GM12878 (cell line): ENCODE measurements around the gene CR1. TPM values are rescaled to one million over a fixed set of nuclear protein-coding genes. Genes with fewer than 3 reads are reported as not detected.

Source experiments
- ATAC-seq: fragments of 200-7000 bp; cut with Tn5 transposase; 3 replicates; pipeline ENCODE4 v1.9.1; 2020; ENCODE audit warnings: mild to moderate bottlenecking, moderate library complexity
- BruUV-seq: library from RNA; stranded (reverse); fragments of 400-500 nt; replicated peaks from 2 replicates; lab custom pipeline; 2021; lab: Mats Ljungman, UMichigan
- CTCF ChIA-PET: fragments of 300-600 bp; sonication (Branson Sonifier 250); formaldehyde crosslinking; extraction: SDS; loops from one replicate; lab custom pipeline; 2021; ENCODE audit warnings: inconsistent platforms; lab: Yijun Ruan, JAX
- POLR2A ChIA-PET: fragments of 350-600 bp; formaldehyde crosslinking; extraction: SDS; loops from one replicate; lab custom pipeline; 2021; ENCODE audit warnings: inconsistent platforms; lab: Charles Lee
- RAD21 ChIA-PET: fragments of 300-600 bp; sonication (Branson Sonifier 250); formaldehyde crosslinking; loops from one replicate; lab custom pipeline; 2023; ENCODE audit warnings: antibody characterized with exemption; ENCODE audit not compliant: unreplicated experiment; lab: Charles Lee
- SMC1A ChIA-PET: fragments of 300-600 bp; sonication (Branson Sonifier 250); formaldehyde crosslinking; loops from one replicate; lab custom pipeline; 2023; ENCODE audit not compliant: unreplicated experiment, uncharacterized antibody; lab: Charles Lee
- DNase-seq: peaks from one replicate; pipeline ENCODE4 v3.0.0-alpha.2; 2011; ENCODE audit warnings: low read depth, low spot score
- FAIRE-seq: peaks from 3 replicates; lab custom pipeline; 2011; peaks lifted over from hg19 to GRCh38; lab: Jason Lieb, UNC
- H2AFZ ChIP-seq: 2 replicates; pipeline ENCODE4 v1.6.0; 2011; ENCODE audit warnings: low read depth, low read length, control low read depth; ENCODE audit not compliant: control insufficient read depth
- H3K27ac ChIP-seq: 2 replicates; pipeline ENCODE4 v1.5.1; 2011; ENCODE audit warnings: control low read depth; ENCODE audit not compliant: control insufficient read depth, insufficient read depth
- H3K27me3 ChIP-seq, 2 experiments: replicated peaks in 1 of 2; 2 replicates each; pipeline versions ENCODE4 v1.6.0 to v1.6.1; 2011; ENCODE audit warnings: low read length in 1 of 2; ENCODE audit not compliant: control insufficient read depth in 2 of 2, insufficient read depth in 2 of 2
- H3K36me3 ChIP-seq, 2 experiments: 2 replicates each; pipeline ENCODE4 v1.5.1; 2011; ENCODE audit warnings: low read length in 1 of 2; ENCODE audit not compliant: control insufficient read depth in 2 of 2, insufficient read depth in 2 of 2
- H3K4me1 ChIP-seq: 2 replicates; pipeline ENCODE4 v1.6.1; 2011; ENCODE audit warnings: mild to moderate bottlenecking, low read length, moderate library complexity, mixed read lengths; ENCODE audit not compliant: control insufficient read depth, insufficient read depth
- H3K4me2 ChIP-seq: 2 replicates; pipeline ENCODE4 v1.6.0; 2011; ENCODE audit warnings: control low read depth; ENCODE audit not compliant: control insufficient read depth, insufficient read depth
- H3K4me3 ChIP-seq: fragments of 200-600 bp; sonication (generic); 2 replicates; pipeline ENCODE4 v1.5.1; 2016
- H3K79me2 ChIP-seq: 2 replicates; pipeline ENCODE4 v1.6.0; 2011; ENCODE audit warnings: low read length; ENCODE audit not compliant: control insufficient read depth, insufficient read depth
- H3K9ac ChIP-seq: 2 replicates; pipeline ENCODE4 v1.8.0; 2011; ENCODE audit warnings: low read length, control low read depth, mixed read lengths; ENCODE audit not compliant: control insufficient read depth, insufficient read depth
- H3K9me3 ChIP-seq: replicated peaks from 3 replicates; pipeline ENCODE4 v1.5.1; 2011; ENCODE audit warnings: mild to moderate bottlenecking, low read length; ENCODE audit not compliant: control insufficient read depth, insufficient read depth
- H4K20me1 ChIP-seq: 2 replicates; pipeline ENCODE4 v1.6.0; 2011; ENCODE audit not compliant: control insufficient read depth, insufficient read depth
- CEBPB ChIP-seq, 2 experiments: fragments of 150-350 bp in 1 of 2; IDR thresholded peaks; 2 replicates each; pipeline ENCODE4 v1.6.1; 2012 to 2014; ENCODE audit warnings: low read depth in 2 of 2, low read length in 2 of 2, borderline replicate concordance in 1 of 2, inconsistent platforms in 1 of 2
- HDAC2 ChIP-seq: fragments of 200-600 bp; sonication (generic); IDR thresholded peaks from 2 replicates; pipeline ENCODE4 v1.6.1; 2017
- KLF5 ChIP-seq: fragments of 450-650 bp; IDR thresholded peaks from 2 replicates; pipeline ENCODE4 v1.6.1; 2014; ENCODE audit warnings: mild to moderate bottlenecking; ENCODE audit not compliant: partially characterized antibody
- SIX5 ChIP-seq: IDR thresholded peaks from 2 replicates; pipeline ENCODE4 v1.6.1; 2011; ENCODE audit warnings: mild to moderate bottlenecking, low read depth, low read length, moderate library complexity; ENCODE audit not compliant: severe bottlenecking
- SPI1 ChIP-seq: IDR thresholded peaks from 2 replicates; pipeline ENCODE4 v1.6.1; 2011; ENCODE audit warnings: low read depth, mild to moderate bottlenecking, low read length, moderate library complexity, borderline replicate concordance; ENCODE audit not compliant: insufficient read depth
- STAT3 ChIP-seq: IDR thresholded peaks from 2 replicates; pipeline ENCODE4 v1.6.1; 2011; ENCODE audit warnings: low read depth, low read length, improper control_type of control experiment
- SUPT20H ChIP-seq: IDR thresholded peaks from 2 replicates; pipeline ENCODE4 v1.6.1; 2011; ENCODE audit warnings: low read depth, mild to moderate bottlenecking, low read length, moderate library complexity, borderline replicate concordance; ENCODE audit not compliant: control insufficient read depth
- TCF12 ChIP-seq: IDR thresholded peaks from 2 replicates; pipeline ENCODE4 v1.6.1; 2011; ENCODE audit warnings: low read depth, mild to moderate bottlenecking, low read length
- TCF3 ChIP-seq: IDR thresholded peaks from 2 replicates; pipeline ENCODE4 v1.6.1; 2012; ENCODE audit warnings: low read depth, mild to moderate bottlenecking, low read length, borderline replicate concordance; ENCODE audit not compliant: insufficient read depth
- WGBS: methylation state at CpG from one replicate; pipeline ENCODE4 v1.1.6; 2016; ENCODE audit warnings: low lambda C conversion rate; ENCODE audit not compliant: insufficient replicate concordance, insufficient coverage; ENCODE audit errors: missing lambda C conversion rate; 5-methylcytosine and 5-hydroxymethylcytosine counted together
- in situ Hi-C: fragments of 300-500 bp; cut with MboI; formaldehyde crosslinking; loops from 9 replicates; pipeline ENCODE4 v1.14.3; 2018; ENCODE audit warnings: mixed read lengths
- intact Hi-C: fragments of 100-400 bp; cut with micrococcal nuclease; formaldehyde crosslinking; loops from one replicate; pipeline ENCODE4 v1.14.2; 2022; ENCODE audit not compliant: unreplicated experiment
- polyA plus RNA-seq, 11 experiments: library from polyadenylated mRNA; depleted of rRNA in 4 of 11; unstranded in 6 of 11; stranded (reverse) in 5 of 11; fragments of >200 nt; fragmentation: Nextera tagmentation in 4 of 11; fragmentation: Illumina TruSeq in 1 of 11; extraction: Ambion mirVana in 4 of 11; extraction: Trizol in 1 of 11; gene quantifications; 1 replicate in 1 of 11; 2 replicates in 10 of 11; pipeline versions ENCODE4 v1.2.1 to v1.2.3, GENCODE V29; 2011 to 2016; ENCODE audit warnings: inconsistent platforms in 2 of 11, missing spikeins in 2 of 11, low read depth in 1 of 11
- total RNA-seq, 4 experiments: library from RNA; depleted of rRNA in 3 of 4; stranded (reverse); fragments of >200 nt in 3 of 4; fragmentation: Illumina TruSeq in 1 of 4; extraction: Trizol in 1 of 4; gene quantifications; 2 replicates each; pipeline versions ENCODE4 v1.2.1 to v1.2.3, GENCODE V29; 2013 to 2021
- TF ChIP-seq, protein P1 (sequence below): fragments of 450-650 bp; IDR thresholded peaks from 2 replicates; pipeline ENCODE4 v1.6.1; 2016; ENCODE audit warnings: mild to moderate bottlenecking
- TF ChIP-seq, protein P2 (sequence below): fragments of 450-650 bp; IDR thresholded peaks from 2 replicates; pipeline ENCODE4 v1.6.1; 2017; ENCODE audit warnings: mild to moderate bottlenecking, low read depth, inconsistent platforms; ENCODE audit not compliant: poor library complexity, severe bottlenecking

The CR1 gene
- total and polyA plus RNA-seq, 10 of the 15 experiments (the other 5 are each of a cell fraction or from before 2014, with no cell fraction given): 0.30 to 8.0 (median 4.3) TPM

- TF ChIP-seq, protein P1, sequence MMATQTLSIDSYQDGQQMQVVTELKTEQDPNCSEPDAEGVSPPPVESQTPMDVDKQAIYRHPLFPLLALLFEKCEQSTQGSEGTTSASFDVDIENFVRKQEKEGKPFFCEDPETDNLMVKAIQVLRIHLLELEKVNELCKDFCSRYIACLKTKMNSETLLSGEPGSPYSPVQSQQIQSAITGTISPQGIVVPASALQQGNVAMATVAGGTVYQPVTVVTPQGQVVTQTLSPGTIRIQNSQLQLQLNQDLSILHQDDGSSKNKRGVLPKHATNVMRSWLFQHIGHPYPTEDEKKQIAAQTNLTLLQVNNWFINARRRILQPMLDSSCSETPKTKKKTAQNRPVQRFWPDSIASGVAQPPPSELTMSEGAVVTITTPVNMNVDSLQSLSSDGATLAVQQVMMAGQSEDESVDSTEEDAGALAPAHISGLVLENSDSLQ: no peak
- TF ChIP-seq, protein P2, sequence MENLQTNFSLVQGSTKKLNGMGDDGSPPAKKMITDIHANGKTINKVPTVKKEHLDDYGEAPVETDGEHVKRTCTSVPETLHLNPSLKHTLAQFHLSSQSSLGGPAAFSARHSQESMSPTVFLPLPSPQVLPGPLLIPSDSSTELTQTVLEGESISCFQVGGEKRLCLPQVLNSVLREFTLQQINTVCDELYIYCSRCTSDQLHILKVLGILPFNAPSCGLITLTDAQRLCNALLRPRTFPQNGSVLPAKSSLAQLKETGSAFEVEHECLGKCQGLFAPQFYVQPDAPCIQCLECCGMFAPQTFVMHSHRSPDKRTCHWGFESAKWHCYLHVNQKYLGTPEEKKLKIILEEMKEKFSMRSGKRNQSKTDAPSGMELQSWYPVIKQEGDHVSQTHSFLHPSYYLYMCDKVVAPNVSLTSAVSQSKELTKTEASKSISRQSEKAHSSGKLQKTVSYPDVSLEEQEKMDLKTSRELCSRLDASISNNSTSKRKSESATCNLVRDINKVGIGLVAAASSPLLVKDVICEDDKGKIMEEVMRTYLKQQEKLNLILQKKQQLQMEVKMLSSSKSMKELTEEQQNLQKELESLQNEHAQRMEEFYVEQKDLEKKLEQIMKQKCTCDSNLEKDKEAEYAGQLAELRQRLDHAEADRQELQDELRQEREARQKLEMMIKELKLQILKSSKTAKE: no peak
- no peak for TF ChIP-seq HDAC2
- TF ChIP-seq SUPT20H: no peak
- no peak for TF ChIP-seq CEBPB (IDR thresholded peaks at IDR 0.05; ENCODE audit: borderline replicate concordance in 1 of 2, low read depth in 2 of 2, low read length in 2 of 2)
- TF ChIP-seq TCF3: no peak
- TF ChIP-seq, all 136 proteins: peak for 0
Measured at GRCh38 chr1:207502726-207503125, 6.8 kb downstream of the CR1 start (continued).

GRCh38 chr1:207503950-207504349 is 8.0 kb downstream of the CR1 start:
- WGBS: 77% methylated on average over 3 of the region's 3 CpGs
- Histone ChIP-seq H4K20me1 (no peaks in the 10 kb centered on the region), H3K4me2 (no peak overlapping the region), H3K4me1 (no peaks in the 10 kb centered on the region; the same call in 1 of the 2 replicates), H3K9me3 (no peaks in the 10 kb centered on the region), H3K9ac (no peak overlapping the region), H3K79me2 (no peaks in the 10 kb centered on the region), H3K4me3 (no peak overlapping the region), H3K36me3 (no peaks in the 10 kb centered on the region), H2AFZ (no peak overlapping the region), H3K27me3 (no peaks in the 10 kb centered on the region; a peak in 1 of 4 replicates), H3K27ac (no peak overlapping the region)
- ChIA-PET POLR2A (no interaction called here), SMC1A (interaction anchor here (0.6 kb wide), 1 partner anchor 281 kb away, joined by 3 read pairs; no protein-coding TSS in a partner anchor), CTCF (no interaction called here), RAD21 (no interaction called here)
- FAIRE-seq (no peak), DNase-seq (no peak), ATAC-seq (no peak)
- BruUV-seq: no TSS peak
- in situ Hi-C loops: no loop called here
- intact Hi-C loops: no loop called here
- TF ChIP-seq SPI1 (no peak), SIX5 (no peak), TCF12 (no peak), STAT3 (no peak), KLF5 (no peak), TCF3 (no peak)
